Epithelial cell of prostate (primary cell): ENCODE results near the gene KCTD6.

ENCODE experiments used
- DNase-seq: peaks from one replicate; pipeline ENCODE4 v3.0.0-alpha.2; 2011; ENCODE audit warnings: low read depth, low spot score
- H3K27ac ChIP-seq: fragments of 450-650 bp; 2 replicates; pipeline ENCODE4 v1.5.1; 2017; ENCODE audit warnings: mild to moderate bottlenecking

The KCTD6 gene

GRCh38 chr3:58484045-58484721 lies 7.7 kb upstream of the KCTD6 start:
- no peak for DNase-seq

GRCh38 chr3:58484722-58485069 lies 7.2 kb upstream of the KCTD6 start:
- no peak overlapping the region for H3K27ac ChIP-seq
- no peak for DNase-seq

More at GRCh38 chr3:58484045-58484721, 7.7 kb upstream of the KCTD6 start:
- no peak overlapping the region for H3K27ac ChIP-seq

- DNase-seq: no peak
- H3K27ac ChIP-seq: no peak overlapping the region
Observed at GRCh38 chr3:58485801-58486435, 6.0 kb upstream of the KCTD6 start.

GRCh38 chr3:58487140-58487886 lies 4.6 kb upstream of the KCTD6 start:
- no peak overlapping the region for H3K27ac ChIP-seq
- DNase-seq: no peak

GRCh38 chr3:58488967-58489366 lies 2.9 kb upstream of the KCTD6 start:
- no peak overlapping the region for H3K27ac ChIP-seq
- DNase-seq: no peak

- H3K27ac ChIP-seq: no peak overlapping the region
- DNase-seq: no peak
Observed at GRCh38 chr3:58490860-58491501, 915 bp upstream of the KCTD6 start.

- H3K27ac ChIP-seq: no peak overlapping the region
- DNase-seq: no peak
Observed at GRCh38 chr3:58492494-58492905, 604 bp downstream of the KCTD6 start.

- no peak for DNase-seq
- H3K27ac ChIP-seq: no peak overlapping the region
Observed at GRCh38 chr3:58494107-58494506, 2.2 kb downstream of the KCTD6 start.

GRCh38 chr3:58495101-58495500 lies 3.2 kb downstream of the KCTD6 start:
- H3K27ac ChIP-seq: no peak overlapping the region
- DNase-seq: no peak

- DNase-seq: no peak
- no peak overlapping the region for H3K27ac ChIP-seq
Observed at GRCh38 chr3:58496206-58496857, 4.4 kb downstream of the KCTD6 start.

- no peak for DNase-seq
- no peak overlapping the region for H3K27ac ChIP-seq
Observed at GRCh38 chr3:58497097-58497496, 5.2 kb downstream of the KCTD6 start.

- no peak overlapping the region for H3K27ac ChIP-seq
- no peak for DNase-seq
Observed at GRCh38 chr3:58502872-58503271, 11.0 kb downstream of the KCTD6 start.

GRCh38 chr3:58507356-58508078 lies 15.6 kb downstream of the KCTD6 start:
- H3K27ac ChIP-seq: no peak overlapping the region
- no peak for DNase-seq

GRCh38 chr3:58508437-58508836 lies 16.5 kb downstream of the KCTD6 start:
- H3K27ac ChIP-seq: no peak overlapping the region
- no peak for DNase-seq

- no peak for DNase-seq
- no peak overlapping the region for H3K27ac ChIP-seq
Observed at GRCh38 chr3:58514405-58514804, 22.5 kb downstream of the KCTD6 start.

- H3K27ac ChIP-seq: no peak overlapping the region
- DNase-seq: no peak
Observed at GRCh38 chr3:58518291-58518789, 26.4 kb downstream of the KCTD6 start.

GRCh38 chr3:58519668-58520402 lies 27.9 kb downstream of the KCTD6 start:
- no peak overlapping the region for H3K27ac ChIP-seq
- no peak for DNase-seq

- DNase-seq: no peak
- H3K27ac ChIP-seq: no peak overlapping the region
Observed at GRCh38 chr3:58520403-58521335, 28.8 kb downstream of the KCTD6 start.
